B cell (primary cell): ENCODE results near the gene PARD3B. TPM values are rescaled to one million over a fixed set of nuclear protein-coding genes. Genes with fewer than 3 reads are reported as not detected.

Source experiments
- ATAC-seq: fragments of 200-7000 bp; cut with Tn5 transposase; one replicate; pipeline ENCODE4 v1.10.0; 2021; ENCODE audit warnings: low read depth, mild to moderate bottlenecking, moderate number of reproducible peaks, moderate library complexity
- CTCF ChIA-PET: fragments of 350-600 bp; sonication (Branson Sonifier 250); formaldehyde crosslinking; loops from one replicate; lab custom pipeline; 2021; ENCODE audit warnings: antibody characterized with exemption, inconsistent platforms; lab: Charles Lee
- POLR2A ChIA-PET: fragments of 350-600 bp; sonication (Branson Sonifier 250); formaldehyde crosslinking; loops from one replicate; lab custom pipeline; 2021; ENCODE audit warnings: antibody characterized with exemption; lab: Charles Lee
- DNase-seq: peaks from one replicate; pipeline ENCODE4 v3.0.0; 2013
- H2AFZ ChIP-seq: 2 replicates; pipeline ENCODE4 v1.6.1; 2012; ENCODE audit warnings: mild to moderate bottlenecking, low read depth, low read length; ENCODE audit not compliant: insufficient read depth, poor library complexity, severe bottlenecking
- H3K27ac ChIP-seq, 2 donors: 1 replicate in 1 of 2; 2 replicates in 1 of 2; pipeline ENCODE4 v1.5.1; 2012 to 2013; ENCODE audit warnings: low read length in 2 of 2, mild to moderate bottlenecking in 2 of 2, moderate library complexity in 1 of 2
- H3K27me3 ChIP-seq, 4 experiments: fragments of 200-600 bp in 1 of 4; sonication (generic) in 1 of 4; replicated peaks in 1 of 4; 1 replicate in 2 of 4; 2 replicates in 2 of 4; pipeline versions ENCODE4 v1.6.1 to v1.7.0; 2013 to 2016; ENCODE audit warnings: low read length in 3 of 4, mild to moderate bottlenecking in 2 of 4, mixed read lengths in 1 of 4, moderate library complexity in 1 of 4; ENCODE audit not compliant: insufficient read depth in 4 of 4, control insufficient read depth in 3 of 4; ENCODE audit errors: control extremely low read depth in 1 of 4
- H3K36me3 ChIP-seq, 2 experiments: replicated peaks in 1 of 2; 1 replicate in 1 of 2; 2 replicates in 1 of 2; pipeline versions ENCODE4 v1.6.1 to v1.7.1; 2013; ENCODE audit warnings: low read length in 1 of 2; ENCODE audit not compliant: insufficient read depth in 2 of 2, control insufficient read depth in 1 of 2; ENCODE audit errors: control extremely low read depth in 1 of 2, extremely low read depth in 1 of 2
- H3K4me1 ChIP-seq, 2 donors: fragments of 200-600 bp in 1 of 2; sonication (generic) in 1 of 2; 1 replicate in 1 of 2; 2 replicates in 1 of 2; pipeline versions ENCODE4 v1.5.1 to v1.6.1; 2013 to 2017; ENCODE audit warnings: low read length in 2 of 2; ENCODE audit not compliant: control insufficient read depth in 2 of 2, insufficient read depth in 2 of 2
- H3K4me2 ChIP-seq: replicated peaks from 2 replicates; pipeline ENCODE3; 2012; ENCODE audit warnings: mild to moderate bottlenecking, low read depth, low read length; ENCODE audit not compliant: poor library complexity, severe bottlenecking
- H3K4me3 ChIP-seq, 5 experiments: fragments of 200-600 bp in 1 of 5; sonication (generic) in 1 of 5; 1 replicate in 3 of 5; 2 replicates in 2 of 5; pipeline versions ENCODE4 v1.5.1 to v1.7.0; 2011 to 2016; ENCODE audit warnings: low read length in 4 of 5, mild to moderate bottlenecking in 4 of 5, low read depth in 2 of 5, control low read depth in 1 of 5, moderate library complexity in 1 of 5; ENCODE audit not compliant: insufficient read depth in 1 of 5; ENCODE audit errors: control extremely low read depth in 1 of 5, extremely low read depth in 1 of 5
- H3K79me2 ChIP-seq: fragments of 200-600 bp; sonication (generic); one replicate; pipeline ENCODE4 v1.6.0; 2016; ENCODE audit warnings: low read length; ENCODE audit not compliant: control insufficient read depth, insufficient read depth
- H3K9ac ChIP-seq: fragments of 200-600 bp; sonication (generic); 2 replicates; pipeline ENCODE4 v1.6.1; 2017; ENCODE audit warnings: mild to moderate bottlenecking, low read length, moderate library complexity
- H3K9me3 ChIP-seq, 3 donors: one replicate each; pipeline versions ENCODE4 v1.6.1 to v1.7.1; 2013; ENCODE audit warnings: low read length in 2 of 3; ENCODE audit not compliant: control insufficient read depth in 2 of 3, insufficient read depth in 1 of 3; ENCODE audit errors: control extremely low read depth in 1 of 3
- H4K20me1 ChIP-seq: 2 replicates; pipeline ENCODE4 v1.6.0; 2012; ENCODE audit warnings: mild to moderate bottlenecking, low read length; ENCODE audit not compliant: insufficient read depth, control insufficient read depth, poor library complexity, severe bottlenecking
- H3K27ac Mint-ChIP-seq: one replicate; pipeline ENCODE4 v1.8.0; 2021; ENCODE audit warnings: mixed read lengths
- H3K27me3 Mint-ChIP-seq: one replicate; pipeline ENCODE4 v1.8.0; 2021; ENCODE audit warnings: mixed read lengths
- H3K4me1 Mint-ChIP-seq: one replicate; pipeline ENCODE4 v1.8.0; 2021; ENCODE audit warnings: mixed read lengths
- H3K4me3 Mint-ChIP-seq: one replicate; pipeline ENCODE4 v1.8.0; 2021; ENCODE audit warnings: mixed read lengths
- H3K9me3 Mint-ChIP-seq: one replicate; pipeline ENCODE4 v1.8.0; 2022; ENCODE audit warnings: mixed read lengths; ENCODE audit not compliant: insufficient read depth
- CTCF ChIP-seq: fragments of 200-600 bp; IDR thresholded peaks from one replicate; pipeline ENCODE4 v1.8.0; 2022; ENCODE audit warnings: antibody characterized with exemption, mild to moderate bottlenecking
- EZH2 ChIP-seq: IDR thresholded peaks from 2 replicates; pipeline ENCODE4 v1.6.1; 2012; ENCODE audit warnings: borderline replicate concordance, low read depth, mild to moderate bottlenecking, moderate library complexity, low read length; ENCODE audit not compliant: insufficient read depth, poor library complexity, severe bottlenecking
- WGBS: methylation state at CpG from one replicate; pipeline ENCODE4 v1.1.5; 2013; ENCODE audit warnings: missing lambda C conversion rate; ENCODE audit not compliant: insufficient coverage; 5-methylcytosine and 5-hydroxymethylcytosine counted together
- intact Hi-C: fragments of 100-400 bp; cut with micrococcal nuclease; formaldehyde crosslinking; loops from one replicate; pipeline ENCODE4 v1.10.0; 2022
- polyA plus RNA-seq: library from polyadenylated mRNA; depleted of rRNA; stranded (reverse); fragments of >200 nt; gene quantifications from 2 replicates; pipeline ENCODE4 v1.2.3, GENCODE V29; 2012
- total RNA-seq, 2 donors: library from RNA; stranded (reverse); fragments of 120-200 nt in 1 of 2; gene quantifications; 1 replicate in 1 of 2; 2 replicates in 1 of 2; pipeline versions ENCODE4 v1.2.3 to v1.2.4, GENCODE V29; 2013 to 2022

PARD3B gene
- total and polyA plus RNA-seq, 2 donors (not counting 1 experiment from before 2014, with no cell fraction given), result not detected

- ChIA-PET POLR2A (no interaction called here), CTCF (no interaction called here)
- ATAC-seq (no peak), DNase-seq (no peak)
- no peaks in the 10 kb centered on the region for H3K4me1 Mint-ChIP-seq
- no peaks in the 10 kb centered on the region for H3K9me3 Mint-ChIP-seq
- no peak overlapping the region for H2AFZ ChIP-seq
- H3K4me3 Mint-ChIP-seq, result no peak overlapping the region
- TF ChIP-seq CTCF (no peak), EZH2 (no peak)
- no peaks in the 10 kb centered on the region for H3K27me3 ChIP-seq
- H3K4me2 ChIP-seq, result no peak overlapping the region
- no peak overlapping the region for H3K9ac ChIP-seq
- 93% methylated on average over 4 of the region's 4 CpGs for WGBS
- H4K20me1 ChIP-seq, result no peaks in the 10 kb centered on the region
- H3K27me3 Mint-ChIP-seq, result no peaks in the 10 kb centered on the region
- intact Hi-C loops, result no loop called here
- H3K9me3 ChIP-seq, result no peaks in the 10 kb centered on the region
- no peaks in the 10 kb centered on the region for H3K4me1 ChIP-seq
- H3K36me3 ChIP-seq, result no peaks in the 10 kb centered on the region
- H3K27ac ChIP-seq, result no peak overlapping the region
- H3K27ac Mint-ChIP-seq, result no peak overlapping the region
- no peak overlapping the region for H3K4me3 ChIP-seq
- no peaks in the 10 kb centered on the region for H3K79me2 ChIP-seq
Observed at GRCh38 chr2:204643326-204643725, 98.1 kb downstream of the PARD3B start.

- H3K9me3 ChIP-seq, result no peaks in the 10 kb centered on the region
- no peaks in the 10 kb centered on the region for H4K20me1 ChIP-seq
- H3K4me2 ChIP-seq, result no peak overlapping the region
- H3K36me3 ChIP-seq, result no peaks in the 10 kb centered on the region
- TF ChIP-seq EZH2 (no peak), CTCF (no peak)
- no peak overlapping the region for H3K4me3 ChIP-seq
- no peak overlapping the region for H3K9ac ChIP-seq
- no peak overlapping the region for H2AFZ ChIP-seq
- no peak overlapping the region for H3K27ac ChIP-seq
- no CpG with 5 or more reads among the region's 1 CpG for WGBS
- H3K4me1 ChIP-seq, result no peaks in the 10 kb centered on the region
- POLR2A ChIA-PET, result no interaction called here
- intact Hi-C loops, result no loop called here
- Mint-ChIP-seq H3K4me1 (no peaks in the 10 kb centered on the region), H3K27me3 (no peaks in the 10 kb centered on the region), H3K4me3 (no peak overlapping the region), H3K9me3 (no peaks in the 10 kb centered on the region), H3K27ac (no peak overlapping the region)
- CTCF ChIA-PET, result no interaction called here
- ATAC-seq (no peak), DNase-seq (no peak)
- no peaks in the 10 kb centered on the region for H3K79me2 ChIP-seq
- H3K27me3 ChIP-seq, result no peaks in the 10 kb centered on the region
Observed at GRCh38 chr2:204645018-204645773, 99.9 kb downstream of the PARD3B start.
